CD4-positive, alpha-beta T cell treated with Interleukin-4 for 4 hours (primary cell): Measurements from ENCODE around the gene UBE2L6.
"Not testable (repeated sequence)": the region's sequence is repeated elsewhere in the genome, so short reads cannot be mapped to it uniquely, and the experiment has no call there.

Experiments used
- DNase-seq: peaks from one replicate; pipeline ENCODE4 v3.0.0-alpha.2; 2020

Gene UBE2L6

GRCh38 chr11:57566005-57566904 lies 1.2 kb downstream of the UBE2L6 start:
- peak; percentile 64 for DNase-seq

GRCh38 chr11:57562596-57562995 lies 4.9 kb downstream of the UBE2L6 start:
- DNase-seq = no peak

DNA sequence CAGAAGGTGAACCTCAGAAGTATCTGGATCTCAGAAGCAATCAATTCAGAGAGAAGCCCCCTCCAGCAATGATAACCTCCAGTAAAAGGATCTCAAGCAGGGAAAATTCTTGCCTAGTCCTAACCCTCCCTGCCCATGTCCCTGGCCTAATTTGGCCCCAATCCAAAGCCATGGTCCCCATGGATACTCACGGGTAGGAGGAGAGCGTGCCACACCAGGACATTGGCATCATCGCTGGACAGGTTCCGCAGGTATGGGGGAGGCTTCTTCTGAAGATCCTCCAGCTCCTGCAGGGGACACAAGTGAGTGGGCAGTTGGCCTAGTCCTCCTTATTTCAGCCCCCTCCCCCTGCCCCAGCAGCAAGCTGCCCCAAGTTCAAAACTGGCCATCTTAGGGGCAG lies 7.3 kb downstream of the UBE2L6 start:
- no peak for DNase-seq

DNA sequence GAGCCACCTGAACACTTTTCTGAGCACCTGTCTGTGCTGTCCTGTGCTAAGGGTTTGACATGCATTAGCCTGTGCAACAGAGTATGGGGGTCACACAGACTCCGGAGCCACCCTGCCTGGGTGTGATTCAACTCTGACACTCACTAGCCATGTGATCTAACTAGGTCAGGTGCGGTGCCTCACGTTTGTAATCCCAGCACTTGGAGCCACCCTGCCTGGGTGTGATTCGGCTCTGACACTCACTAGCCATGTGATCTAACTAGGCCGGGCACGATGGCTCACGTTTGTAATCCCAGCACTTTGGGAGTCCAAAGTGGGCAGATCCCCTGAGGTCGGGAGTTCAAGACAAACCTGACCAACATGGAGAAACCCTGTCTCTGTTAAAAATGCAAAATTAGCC lies 11.4 kb downstream of the UBE2L6 start:
- no peak for DNase-seq

GRCh38 chr11:57555393-57555792 lies 12.1 kb downstream of the UBE2L6 start:
- DNase-seq = no peak

DNA sequence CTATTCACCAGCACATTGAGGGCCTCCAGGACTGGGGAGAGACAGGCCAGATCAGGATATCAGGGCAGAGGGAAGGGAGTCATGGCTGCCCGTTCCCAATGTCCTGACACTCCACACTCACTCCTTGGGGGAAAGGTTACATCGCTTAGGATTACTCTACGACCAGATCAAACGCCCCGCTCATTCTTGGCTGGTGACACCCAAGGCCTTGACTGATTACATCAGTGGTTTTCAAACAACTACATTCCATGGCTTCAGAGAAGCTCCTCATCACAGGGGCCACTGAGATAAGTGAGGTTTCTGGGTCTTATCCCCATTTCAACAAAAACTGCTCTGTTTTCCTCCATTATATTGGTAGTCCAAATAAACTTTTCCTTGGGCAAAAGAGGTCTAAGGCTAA lies 15.0 kb downstream of the UBE2L6 start:
- DNase-seq = no peak

DNA sequence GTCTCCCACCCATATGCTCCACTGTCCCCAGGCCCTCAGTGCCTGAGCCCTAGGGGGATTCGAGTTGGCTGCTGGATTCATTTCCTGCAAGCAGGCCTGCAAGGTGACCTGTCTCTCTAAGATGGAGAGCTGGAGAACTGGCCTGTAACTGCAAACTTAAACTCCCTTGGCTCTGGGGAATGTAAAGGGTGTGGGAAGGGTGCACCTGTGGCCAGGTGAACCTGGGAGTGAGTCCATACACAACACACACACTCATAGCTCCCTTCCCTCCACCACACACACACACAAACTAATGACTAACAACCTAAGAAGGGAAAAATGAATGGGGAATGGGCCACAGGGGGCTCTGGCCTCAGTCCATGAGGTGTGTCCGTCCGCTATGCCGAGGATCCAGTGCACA lies 15.5 kb downstream of the UBE2L6 start:
- no peak for DNase-seq

DNA sequence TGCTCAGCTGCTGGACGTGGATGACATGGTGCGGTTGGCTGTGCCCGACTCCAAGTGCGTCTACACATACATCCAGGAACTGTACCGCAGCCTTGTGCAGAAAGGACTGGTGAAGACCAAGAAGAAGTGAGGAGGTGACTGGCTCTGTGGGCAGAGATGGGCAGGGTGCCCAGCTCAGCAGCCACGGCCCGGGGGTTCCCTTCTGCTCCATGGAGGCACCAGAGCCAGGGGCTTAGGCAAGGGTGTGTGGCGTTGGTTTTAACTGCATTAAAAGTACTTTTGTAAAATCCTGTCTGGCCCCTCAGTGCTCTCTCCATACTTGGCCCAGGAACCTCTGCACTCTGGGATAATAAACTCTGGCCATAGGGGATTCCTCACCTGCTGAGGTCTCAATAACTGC lies 17.5 kb downstream of the UBE2L6 start:
- DNase-seq = no peak

GRCh38 chr11:57547854-57548377 lies 19.6 kb downstream of the UBE2L6 start:
- DNase-seq = peak; percentile 20

DNA sequence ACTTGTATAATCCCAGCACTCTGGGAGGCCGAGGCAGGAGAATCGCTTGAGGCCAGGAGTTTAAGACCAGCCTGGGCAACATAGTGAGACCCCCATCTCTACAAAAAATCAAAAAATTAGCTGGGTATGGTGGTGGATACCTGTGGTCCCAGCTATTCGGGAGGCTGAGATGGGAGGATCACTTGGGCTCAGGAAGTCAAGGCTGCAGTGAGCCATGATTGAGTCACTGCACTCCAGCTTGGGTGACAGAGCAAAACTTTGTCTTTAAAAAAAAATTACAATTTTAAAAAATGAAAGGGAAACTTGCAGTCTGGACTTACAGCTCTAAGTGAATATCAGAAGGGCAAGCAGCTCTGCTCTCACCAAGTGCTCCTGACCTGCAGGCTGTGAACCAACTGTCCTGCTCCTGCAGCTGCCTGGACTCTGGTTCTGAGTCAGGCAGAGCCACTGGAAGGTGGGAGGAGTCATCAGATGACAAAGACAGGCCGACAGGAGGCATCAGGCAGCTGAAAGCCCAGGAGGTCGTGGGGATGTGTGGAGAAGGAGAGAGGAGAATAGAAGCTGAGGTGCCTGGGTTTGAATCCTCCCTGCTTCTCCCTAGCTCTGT lies 20.5 kb downstream of the UBE2L6 start:
- DNase-seq = no peak

GRCh38 chr11:57546451-57546850 lies 21.0 kb downstream of the UBE2L6 start:
- no peak for DNase-seq

DNA sequence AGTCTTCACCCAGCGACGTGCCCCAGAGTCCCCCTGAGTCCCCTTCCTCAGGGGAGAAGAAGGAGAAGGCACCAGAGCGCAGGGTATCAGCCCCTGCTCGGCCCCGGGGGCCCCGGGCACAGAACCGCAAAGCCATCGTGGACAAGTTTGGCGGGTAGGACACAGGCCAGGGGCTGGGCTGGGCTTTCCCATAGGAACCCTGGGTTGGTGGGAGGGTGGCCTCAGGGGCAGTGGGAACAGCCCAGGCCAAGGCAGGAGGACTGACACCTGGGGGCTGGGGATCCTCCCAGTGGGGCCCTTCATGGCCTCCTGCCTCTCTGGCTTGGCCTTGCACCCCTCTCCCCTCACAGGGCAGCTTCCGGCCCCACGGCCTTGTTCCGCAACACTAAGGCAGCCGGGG lies 21.6 kb downstream of the UBE2L6 start:
- no peak for DNase-seq

DNA sequence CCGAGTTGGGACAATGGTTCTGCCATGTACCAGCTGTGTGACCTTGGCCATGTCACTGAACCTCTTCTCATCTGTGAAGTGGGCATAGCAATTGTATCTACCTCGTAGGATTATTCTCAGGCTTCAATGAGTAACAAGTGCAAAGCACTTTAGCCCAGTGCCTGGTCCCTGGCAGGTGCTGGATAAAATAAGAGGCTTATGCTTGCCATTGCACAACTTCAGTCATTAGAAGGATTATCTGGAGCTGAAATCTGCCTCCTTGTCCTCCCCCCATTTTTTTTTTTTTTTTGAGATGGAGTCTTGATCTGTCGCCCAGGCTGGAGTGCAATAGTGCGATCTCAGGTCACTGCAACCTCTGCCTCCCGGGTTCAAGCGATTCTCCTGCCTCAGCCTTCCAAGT lies 22.9 kb downstream of the UBE2L6 start:
- no peak for DNase-seq

- DNase-seq = no peak
These were observed 23.9 kb downstream of the UBE2L6 start for GRCh38 chr11:57543593-57543992.

DNA sequence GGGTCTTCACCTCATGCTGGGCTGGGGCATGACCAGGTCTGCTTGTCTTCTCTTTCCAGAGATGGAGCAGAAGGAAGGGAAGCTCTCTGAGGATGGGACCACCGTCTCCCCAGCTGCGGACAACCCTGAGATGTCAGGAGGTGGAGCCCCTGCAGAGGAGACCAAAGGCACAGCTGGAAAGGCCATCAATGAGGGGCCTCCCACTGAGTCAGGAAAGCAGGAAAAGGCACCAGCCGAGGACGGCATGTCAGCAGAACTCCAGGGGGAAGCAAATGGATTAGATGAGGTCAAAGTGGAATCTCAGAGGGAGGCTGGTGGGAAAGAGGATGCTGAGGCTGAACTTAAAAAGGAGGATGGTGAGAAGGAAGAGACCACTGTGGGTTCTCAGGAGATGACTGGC lies 24.9 kb downstream of the UBE2L6 start:
- DNase-seq = no peak

GRCh38 chr11:57541169-57541568 lies 26.3 kb downstream of the UBE2L6 start:
- DNase-seq = no peak

DNA sequence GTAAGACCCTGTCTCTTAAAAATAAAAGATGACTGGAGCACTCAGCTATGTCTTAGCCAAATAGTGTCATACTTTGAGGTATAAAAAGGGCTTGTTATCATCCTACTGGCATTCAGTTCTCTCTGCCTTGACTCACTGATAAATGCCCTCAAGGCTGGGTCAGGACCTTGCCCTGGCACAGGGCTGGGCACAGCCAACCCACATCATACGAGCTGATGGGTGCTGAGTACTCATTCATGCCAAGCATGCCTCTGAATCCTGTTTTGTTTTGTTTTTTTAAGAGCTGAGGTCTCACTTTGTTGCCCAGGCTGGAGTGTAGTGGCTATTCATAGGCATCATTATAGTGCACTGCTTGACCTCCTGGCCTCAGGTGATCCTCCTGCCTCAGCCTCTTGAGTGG lies 28.1 kb downstream of the UBE2L6 start:
- no peak for DNase-seq

DNA sequence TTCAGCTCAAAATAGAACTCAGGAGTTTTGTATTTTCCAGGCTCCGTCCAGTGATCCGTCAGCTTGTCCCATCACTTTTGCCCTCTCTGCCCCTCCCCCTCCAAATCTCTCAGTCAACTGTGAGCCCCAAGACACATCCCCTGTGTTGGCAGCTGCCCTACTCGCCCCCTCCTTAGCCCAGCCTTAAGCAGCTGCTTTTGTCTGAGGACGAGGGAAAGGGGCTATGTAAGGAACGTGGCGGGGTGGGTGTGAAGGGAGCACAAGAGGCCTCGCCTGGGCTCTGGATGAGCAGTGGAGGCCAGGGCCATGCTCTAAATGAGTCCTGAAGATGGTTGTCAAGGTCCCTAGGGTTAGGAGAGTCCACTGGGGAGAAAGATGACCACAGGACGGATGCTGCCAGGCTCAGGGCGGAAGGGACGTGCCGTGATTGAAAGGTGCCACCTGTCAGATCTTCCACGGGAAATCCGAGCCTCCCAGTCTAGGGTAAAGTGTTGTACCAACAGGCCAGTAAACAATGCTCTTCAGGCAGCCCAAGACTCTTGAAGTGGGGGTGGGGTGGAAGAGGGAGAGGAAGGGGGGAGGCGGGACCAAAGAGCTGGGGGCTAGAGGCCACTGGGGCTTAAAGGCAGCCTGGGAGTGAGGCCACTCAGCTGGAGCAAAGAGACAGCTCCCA lies 30.4 kb downstream of the UBE2L6 start, which contains the start of gene SMTNL1:
Gene SMTNL1, plus strand, starts transcription at position 649 of the 673 bp plus-strand sequence. CDS start 5,048 bp downstream, outside the sequence.
- no peak for DNase-seq

GRCh38 chr11:57534449-57534848 lies 33.0 kb downstream of the UBE2L6 start:
- not testable (repeated sequence) for DNase-seq

- DNase-seq = peak; percentile 99
These were observed 36.6 kb downstream of the UBE2L6 start, which contains the start of gene TIMM10 for GRCh38 chr11:57530596-57531507. Gene TIMM10, minus strand, starts transcription at chr11:57530754. Its CDS starts 565 bp downstream, at chr11:57530189.

GRCh38 chr11:57530215-57530595 lies 37.3 kb downstream of the UBE2L6 start:
- no peak for DNase-seq

GRCh38 chr11:57529012-57529411 lies 38.5 kb downstream of the UBE2L6 start:
- DNase-seq = no peak
